H1 (cell line): ENCODE results near the gene SEMA3C. TPM values are rescaled to one million over a fixed set of nuclear protein-coding genes. Genes with fewer than 3 reads are reported as not detected.

Source experiments
- ASH2L ChIP-seq: fragments of 200-600, 300-600 bp; sonication (generic); IDR thresholded peaks from one replicate; pipeline ENCODE4 v1.7.1; 2017; ENCODE audit warnings: low read length
- BRCA1 ChIP-seq: IDR thresholded peaks from 2 replicates; pipeline ENCODE4 v1.6.1; 2012; ENCODE audit warnings: low read depth, low read length, improper control_type of control experiment
- FOSL1 ChIP-seq: IDR thresholded peaks from 2 replicates; pipeline ENCODE4 v1.6.1; 2011; ENCODE audit warnings: mild to moderate bottlenecking, low read depth, low read length, moderate library complexity; ENCODE audit not compliant: insufficient read depth
- MAFK ChIP-seq: IDR thresholded peaks from 2 replicates; pipeline ENCODE4 v1.6.1; 2012; ENCODE audit warnings: low read depth, mild to moderate bottlenecking, improper control_type of control experiment, low read length
- POLR2A ChIP-seq, 2 experiments: IDR thresholded peaks; 1 replicate in 1 of 2; 2 replicates in 1 of 2; pipeline ENCODE4 v1.6.1; 2011; ENCODE audit warnings: low read depth in 2 of 2, low read length in 2 of 2, mild to moderate bottlenecking in 2 of 2; ENCODE audit errors: control extremely low read depth in 1 of 2
- RBBP5 ChIP-seq: IDR thresholded peaks from 2 replicates; pipeline ENCODE4 v1.7.1; 2012; ENCODE audit warnings: low read depth, mild to moderate bottlenecking, inconsistent platforms, low read length, moderate library complexity, borderline replicate concordance
- RNF2 ChIP-seq: fragments of 200-900, 300-1000 bp; sonication (generic); IDR thresholded peaks from 2 replicates; pipeline ENCODE4 v1.7.1; 2016; ENCODE audit warnings: borderline replicate concordance, low read depth, mild to moderate bottlenecking, antibody characterized with exemption, low read length; ENCODE audit not compliant: poor library complexity, severe bottlenecking; ENCODE audit errors: missing control alignments
- SIX5 ChIP-seq: IDR thresholded peaks from 2 replicates; pipeline ENCODE4 v1.6.1; 2011; ENCODE audit warnings: mild to moderate bottlenecking, low read depth, low read length
- SP4 ChIP-seq: IDR thresholded peaks from 2 replicates; pipeline ENCODE4 v1.6.1; 2012; ENCODE audit warnings: low read length, inconsistent platforms
- TAF1 ChIP-seq: IDR thresholded peaks from 2 replicates; pipeline ENCODE4 v1.6.1; 2011; ENCODE audit warnings: mild to moderate bottlenecking, low read depth, low read length
- polyA plus RNA-seq, 7 experiments: library from polyadenylated mRNA; depleted of rRNA in 3 of 7; stranded (reverse) in 5 of 7; unstranded in 2 of 7; fragments of >200 nt in 5 of 7; fragments of 200-250 nt in 2 of 7; gene quantifications; 1 replicate in 5 of 7; 2 replicates in 1 of 7; 4 replicates in 1 of 7; pipeline versions ENCODE4 v1.2.1 to v1.2.3, GENCODE V29; 2011 to 2013; ENCODE audit warnings: missing spikeins in 2 of 7, mixed read lengths in 2 of 7
- total RNA-seq: library from RNA; stranded (reverse); fragmentation: NEBNext Ultra II Directional; extraction: Animal tissue kit (Norgen Biotek cat#: 25700); gene quantifications from 2 replicates; pipeline ENCODE4 v1.2.1, GENCODE V29; 2021
- TF ChIP-seq, protein P1 (sequence below): fragments of 300-600 bp; sonication (generic); IDR thresholded peaks from 2 replicates; pipeline ENCODE4 v1.7.1; 2012; ENCODE audit warnings: low read length, moderate library complexity, mild to moderate bottlenecking, inconsistent platforms; ENCODE audit not compliant: insufficient replicate concordance
- TF ChIP-seq, protein P2 (sequence below): IDR thresholded peaks from 2 replicates; pipeline ENCODE4 v1.6.1; 2012; ENCODE audit warnings: inconsistent platforms

SEMA3C gene
- total and polyA plus RNA-seq, 2 of the 8 experiments (the other 6 are each of a cell fraction or from before 2014, with no cell fraction given) = 0.15 to 1.4 TPM

DNA sequence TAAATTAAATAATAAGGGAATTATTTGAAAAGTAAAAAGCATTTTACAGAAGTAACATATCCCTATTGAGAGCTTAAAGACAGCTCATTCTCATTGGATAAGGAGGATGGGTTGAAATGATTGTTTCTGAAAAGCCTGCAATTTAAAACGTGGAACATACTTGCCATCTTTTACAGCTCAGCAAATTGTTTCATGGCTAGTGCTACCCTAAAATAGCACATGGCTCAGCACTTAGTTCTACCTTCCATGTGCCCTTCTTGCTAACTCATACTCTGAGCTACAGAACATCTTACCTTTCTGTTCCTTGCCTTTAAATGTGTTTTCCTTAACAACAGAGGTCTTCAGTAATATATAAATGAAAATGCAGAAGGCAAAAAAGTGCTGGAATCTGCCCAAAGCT lies 8.6 kb downstream of the SEMA3C start (continued):
- TF ChIP-seq, protein P1, sequence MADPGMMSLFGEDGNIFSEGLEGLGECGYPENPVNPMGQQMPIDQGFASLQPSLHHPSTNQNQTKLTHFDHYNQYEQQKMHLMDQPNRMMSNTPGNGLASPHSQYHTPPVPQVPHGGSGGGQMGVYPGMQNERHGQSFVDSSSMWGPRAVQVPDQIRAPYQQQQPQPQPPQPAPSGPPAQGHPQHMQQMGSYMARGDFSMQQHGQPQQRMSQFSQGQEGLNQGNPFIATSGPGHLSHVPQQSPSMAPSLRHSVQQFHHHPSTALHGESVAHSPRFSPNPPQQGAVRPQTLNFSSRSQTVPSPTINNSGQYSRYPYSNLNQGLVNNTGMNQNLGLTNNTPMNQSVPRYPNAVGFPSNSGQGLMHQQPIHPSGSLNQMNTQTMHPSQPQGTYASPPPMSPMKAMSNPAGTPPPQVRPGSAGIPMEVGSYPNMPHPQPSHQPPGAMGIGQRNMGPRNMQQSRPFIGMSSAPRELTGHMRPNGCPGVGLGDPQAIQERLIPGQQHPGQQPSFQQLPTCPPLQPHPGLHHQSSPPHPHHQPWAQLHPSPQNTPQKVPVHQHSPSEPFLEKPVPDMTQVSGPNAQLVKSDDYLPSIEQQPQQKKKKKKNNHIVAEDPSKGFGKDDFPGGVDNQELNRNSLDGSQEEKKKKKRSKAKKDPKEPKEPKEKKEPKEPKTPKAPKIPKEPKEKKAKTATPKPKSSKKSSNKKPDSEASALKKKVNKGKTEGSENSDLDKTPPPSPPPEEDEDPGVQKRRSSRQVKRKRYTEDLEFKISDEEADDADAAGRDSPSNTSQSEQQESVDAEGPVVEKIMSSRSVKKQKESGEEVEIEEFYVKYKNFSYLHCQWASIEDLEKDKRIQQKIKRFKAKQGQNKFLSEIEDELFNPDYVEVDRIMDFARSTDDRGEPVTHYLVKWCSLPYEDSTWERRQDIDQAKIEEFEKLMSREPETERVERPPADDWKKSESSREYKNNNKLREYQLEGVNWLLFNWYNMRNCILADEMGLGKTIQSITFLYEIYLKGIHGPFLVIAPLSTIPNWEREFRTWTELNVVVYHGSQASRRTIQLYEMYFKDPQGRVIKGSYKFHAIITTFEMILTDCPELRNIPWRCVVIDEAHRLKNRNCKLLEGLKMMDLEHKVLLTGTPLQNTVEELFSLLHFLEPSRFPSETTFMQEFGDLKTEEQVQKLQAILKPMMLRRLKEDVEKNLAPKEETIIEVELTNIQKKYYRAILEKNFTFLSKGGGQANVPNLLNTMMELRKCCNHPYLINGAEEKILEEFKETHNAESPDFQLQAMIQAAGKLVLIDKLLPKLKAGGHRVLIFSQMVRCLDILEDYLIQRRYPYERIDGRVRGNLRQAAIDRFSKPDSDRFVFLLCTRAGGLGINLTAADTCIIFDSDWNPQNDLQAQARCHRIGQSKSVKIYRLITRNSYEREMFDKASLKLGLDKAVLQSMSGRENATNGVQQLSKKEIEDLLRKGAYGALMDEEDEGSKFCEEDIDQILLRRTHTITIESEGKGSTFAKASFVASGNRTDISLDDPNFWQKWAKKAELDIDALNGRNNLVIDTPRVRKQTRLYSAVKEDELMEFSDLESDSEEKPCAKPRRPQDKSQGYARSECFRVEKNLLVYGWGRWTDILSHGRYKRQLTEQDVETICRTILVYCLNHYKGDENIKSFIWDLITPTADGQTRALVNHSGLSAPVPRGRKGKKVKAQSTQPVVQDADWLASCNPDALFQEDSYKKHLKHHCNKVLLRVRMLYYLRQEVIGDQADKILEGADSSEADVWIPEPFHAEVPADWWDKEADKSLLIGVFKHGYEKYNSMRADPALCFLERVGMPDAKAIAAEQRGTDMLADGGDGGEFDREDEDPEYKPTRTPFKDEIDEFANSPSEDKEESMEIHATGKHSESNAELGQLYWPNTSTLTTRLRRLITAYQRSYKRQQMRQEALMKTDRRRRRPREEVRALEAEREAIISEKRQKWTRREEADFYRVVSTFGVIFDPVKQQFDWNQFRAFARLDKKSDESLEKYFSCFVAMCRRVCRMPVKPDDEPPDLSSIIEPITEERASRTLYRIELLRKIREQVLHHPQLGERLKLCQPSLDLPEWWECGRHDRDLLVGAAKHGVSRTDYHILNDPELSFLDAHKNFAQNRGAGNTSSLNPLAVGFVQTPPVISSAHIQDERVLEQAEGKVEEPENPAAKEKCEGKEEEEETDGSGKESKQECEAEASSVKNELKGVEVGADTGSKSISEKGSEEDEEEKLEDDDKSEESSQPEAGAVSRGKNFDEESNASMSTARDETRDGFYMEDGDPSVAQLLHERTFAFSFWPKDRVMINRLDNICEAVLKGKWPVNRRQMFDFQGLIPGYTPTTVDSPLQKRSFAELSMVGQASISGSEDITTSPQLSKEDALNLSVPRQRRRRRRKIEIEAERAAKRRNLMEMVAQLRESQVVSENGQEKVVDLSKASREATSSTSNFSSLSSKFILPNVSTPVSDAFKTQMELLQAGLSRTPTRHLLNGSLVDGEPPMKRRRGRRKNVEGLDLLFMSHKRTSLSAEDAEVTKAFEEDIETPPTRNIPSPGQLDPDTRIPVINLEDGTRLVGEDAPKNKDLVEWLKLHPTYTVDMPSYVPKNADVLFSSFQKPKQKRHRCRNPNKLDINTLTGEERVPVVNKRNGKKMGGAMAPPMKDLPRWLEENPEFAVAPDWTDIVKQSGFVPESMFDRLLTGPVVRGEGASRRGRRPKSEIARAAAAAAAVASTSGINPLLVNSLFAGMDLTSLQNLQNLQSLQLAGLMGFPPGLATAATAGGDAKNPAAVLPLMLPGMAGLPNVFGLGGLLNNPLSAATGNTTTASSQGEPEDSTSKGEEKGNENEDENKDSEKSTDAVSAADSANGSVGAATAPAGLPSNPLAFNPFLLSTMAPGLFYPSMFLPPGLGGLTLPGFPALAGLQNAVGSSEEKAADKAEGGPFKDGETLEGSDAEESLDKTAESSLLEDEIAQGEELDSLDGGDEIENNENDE = no peak
- TF ChIP-seq TAF1 (no peak), POLR2A (IDR thresholded peaks at IDR 0.05; ENCODE audit: control extremely low read depth in 1 of 2, low read depth in 2 of 2, low read length in 2 of 2) (no peak), FOSL1 (no peak), SIX5 (no peak), MAFK (no peak), BRCA1 (no peak), RNF2 (no peak), ASH2L (no peak), SP4 (no peak), RBBP5 (no peak)
- TF ChIP-seq, protein P2, sequence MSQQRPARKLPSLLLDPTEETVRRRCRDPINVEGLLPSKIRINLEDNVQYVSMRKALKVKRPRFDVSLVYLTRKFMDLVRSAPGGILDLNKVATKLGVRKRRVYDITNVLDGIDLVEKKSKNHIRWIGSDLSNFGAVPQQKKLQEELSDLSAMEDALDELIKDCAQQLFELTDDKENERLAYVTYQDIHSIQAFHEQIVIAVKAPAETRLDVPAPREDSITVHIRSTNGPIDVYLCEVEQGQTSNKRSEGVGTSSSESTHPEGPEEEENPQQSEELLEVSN = no peak
